IMR-90 (cell line): ENCODE measurements around the gene WEE2. TPM values are rescaled to one million over a fixed set of nuclear protein-coding genes. Genes with fewer than 3 reads are reported as not detected.
A peak's percentile ranks its signal among the peaks of the same experiment; 100 is the strongest.

Source experiments
- ATAC-seq: fragments of 200-7000 bp; cut with Tn5 transposase; 2 replicates; pipeline ENCODE4 v1.9.1; 2020; ENCODE audit warnings: low read depth, mild to moderate bottlenecking, moderate library complexity
- BruUV-seq: library from RNA; stranded (reverse); fragments of 400-500 nt; replicated peaks from 2 replicates; lab custom pipeline; 2021; lab: Mats Ljungman, UMichigan
- CTCF ChIA-PET: fragments of 300-600 bp; formaldehyde crosslinking; extraction: SDS; loops from one replicate; lab custom pipeline; 2021; ENCODE audit warnings: antibody characterized with exemption; lab: Yijun Ruan, JAX
- POLR2A ChIA-PET: fragments of 300-600 bp; sonication (Branson Sonifier 250); formaldehyde crosslinking; loops from one replicate; lab custom pipeline; 2022; ENCODE audit warnings: antibody characterized with exemption; ENCODE audit not compliant: unreplicated experiment; lab: Charles Lee
- DNase-seq: peaks from one replicate; pipeline ENCODE4 v3.0.0; 2013
- H2AFZ ChIP-seq: replicated peaks from 2 replicates; pipeline ENCODE3; 2013; ENCODE audit warnings: low read length, mild to moderate bottlenecking; ENCODE audit not compliant: poor library complexity
- H2AK5ac ChIP-seq: 2 replicates; pipeline ENCODE4 v1.6.1; 2013; ENCODE audit warnings: low read depth, low read length, inconsistent platforms
- H2AK9ac ChIP-seq: replicated peaks from 2 replicates; pipeline ENCODE3; 2013; ENCODE audit warnings: mild to moderate bottlenecking, low read depth, low read length, moderate library complexity; ENCODE audit not compliant: poor library complexity
- H2BK120ac ChIP-seq: 2 replicates; pipeline ENCODE4 v1.6.1; 2013; ENCODE audit warnings: low read depth, low read length, inconsistent platforms
- H2BK15ac ChIP-seq: 3 replicates; pipeline ENCODE4 v1.6.1; 2013; ENCODE audit warnings: low read depth, low read length, inconsistent platforms
- H2BK20ac ChIP-seq: 2 replicates; pipeline ENCODE4 v1.6.1; 2013; ENCODE audit warnings: low read depth, mild to moderate bottlenecking, inconsistent platforms, low read length, moderate library complexity
- H2BK5ac ChIP-seq: 2 replicates; pipeline ENCODE4 v1.6.1; 2013; ENCODE audit warnings: mild to moderate bottlenecking, low read depth, low read length, inconsistent platforms; ENCODE audit not compliant: poor library complexity, severe bottlenecking
- H3K14ac ChIP-seq: replicated peaks from 2 replicates; pipeline ENCODE4 v1.6.1; 2013; ENCODE audit warnings: low read depth, low read length, inconsistent platforms
- H3K18ac ChIP-seq: 2 replicates; pipeline ENCODE4 v1.6.1; 2013; ENCODE audit warnings: low read depth, low read length, control low read depth
- H3K23ac ChIP-seq: 2 replicates; pipeline ENCODE4 v1.6.1; 2013; ENCODE audit warnings: low read depth, low read length, inconsistent platforms
- H3K27ac ChIP-seq: 2 replicates; pipeline ENCODE4 v1.5.1; 2013; ENCODE audit warnings: mild to moderate bottlenecking, control low read depth, low read length; ENCODE audit not compliant: insufficient read depth
- H3K27me3 ChIP-seq: 2 replicates; pipeline ENCODE4 v1.6.1; 2013; ENCODE audit warnings: low read length; ENCODE audit not compliant: control insufficient read depth, insufficient read depth
- H3K36me3 ChIP-seq: 2 replicates; pipeline ENCODE4 v1.6.1; 2013; ENCODE audit warnings: low read length, mixed read lengths; ENCODE audit not compliant: control insufficient read depth, insufficient read depth
- H3K4ac ChIP-seq: 2 replicates; pipeline ENCODE4 v1.6.1; 2013; ENCODE audit warnings: low read depth, low read length, inconsistent platforms
- H3K4me1 ChIP-seq: 2 replicates; pipeline ENCODE4 v1.6.1; 2013; ENCODE audit warnings: low read length, mixed read lengths; ENCODE audit not compliant: control insufficient read depth, insufficient read depth
- H3K4me2 ChIP-seq: 2 replicates; pipeline ENCODE4 v1.6.1; 2013; ENCODE audit warnings: low read depth, mild to moderate bottlenecking, control low read depth, low read length, moderate library complexity
- H3K4me3 ChIP-seq: 2 replicates; pipeline ENCODE4 v1.5.1; 2013; ENCODE audit warnings: low read depth, mild to moderate bottlenecking, control low read depth, low read length, moderate library complexity; ENCODE audit not compliant: insufficient read depth
- H3K56ac ChIP-seq: 2 replicates; pipeline ENCODE4 v1.6.1; 2013; ENCODE audit warnings: low read length, inconsistent platforms; ENCODE audit not compliant: insufficient read depth; ENCODE audit errors: extremely low read depth
- H3K79me1 ChIP-seq, 2 experiments: 2 replicates each; pipeline ENCODE4 v1.6.1; 2013; ENCODE audit warnings: low read length in 2 of 2, inconsistent platforms in 1 of 2, low read depth in 1 of 2
- H3K9ac ChIP-seq: 2 replicates; pipeline ENCODE4 v1.6.1; 2013; ENCODE audit warnings: low read depth, low read length, control low read depth
- H3K9me1 ChIP-seq: 2 replicates; pipeline ENCODE4 v1.6.1; 2013; ENCODE audit warnings: low read length, inconsistent platforms; ENCODE audit not compliant: insufficient read depth
- H3K9me3 ChIP-seq: 2 replicates; pipeline ENCODE4 v1.6.1; 2013; ENCODE audit warnings: low read length; ENCODE audit not compliant: control insufficient read depth, insufficient read depth
- H4K20me1 ChIP-seq: 2 replicates; pipeline ENCODE4 v1.6.1; 2013; ENCODE audit warnings: low read length, inconsistent platforms; ENCODE audit not compliant: insufficient read depth
- H4K5ac ChIP-seq: 2 replicates; pipeline ENCODE4 v1.6.1; 2013; ENCODE audit warnings: mild to moderate bottlenecking, low read depth, low read length, control low read depth
- H4K8ac ChIP-seq, 2 experiments: 2 replicates each; pipeline ENCODE4 v1.6.1; 2013; ENCODE audit warnings: low read depth in 2 of 2, low read length in 2 of 2, control low read depth in 1 of 2, inconsistent platforms in 1 of 2
- H4K91ac ChIP-seq: 2 replicates; pipeline ENCODE4 v1.6.1; 2013; ENCODE audit warnings: low read depth, low read length, inconsistent platforms; ENCODE audit not compliant: insufficient read depth
- BHLHE40 ChIP-seq: fragments of 150-350 bp; IDR thresholded peaks from 2 replicates; pipeline ENCODE4 v1.6.1; 2016; ENCODE audit warnings: mild to moderate bottlenecking, low read depth, low read length
- CHD1 ChIP-seq: IDR thresholded peaks from 2 replicates; pipeline ENCODE4 v1.6.1; 2012; ENCODE audit warnings: low read depth, low read length, improper control_type of control experiment
- CTCF ChIP-seq: conservative IDR thresholded peaks from 2 replicates; pipeline ENCODE4 v1.5.1; 2012; ENCODE audit warnings: mild to moderate bottlenecking, low read depth, low read length, improper control_type of control experiment
- ELK1 ChIP-seq: fragments of 150-350 bp; IDR thresholded peaks from 2 replicates; pipeline ENCODE4 v1.6.1; 2016; ENCODE audit warnings: low read depth, mild to moderate bottlenecking, low read length, moderate library complexity, borderline replicate concordance
- FOS ChIP-seq: fragments of 150-350 bp; IDR thresholded peaks from 2 replicates; pipeline ENCODE4 v1.6.1; 2016; ENCODE audit warnings: low read depth, low read length
- MAZ ChIP-seq: IDR thresholded peaks from 2 replicates; pipeline ENCODE4 v1.6.1; 2012; ENCODE audit warnings: low read depth, mild to moderate bottlenecking, low read length, improper control_type of control experiment, moderate library complexity, borderline replicate concordance
- MXI1 ChIP-seq: IDR thresholded peaks from 2 replicates; pipeline ENCODE4 v1.6.1; 2012; ENCODE audit warnings: low read depth, mild to moderate bottlenecking, low read length, moderate library complexity, borderline replicate concordance
- NFE2L2 ChIP-seq: fragments of 150-350 bp; IDR thresholded peaks from 2 replicates; pipeline ENCODE4 v1.6.1; 2016; ENCODE audit warnings: low read depth, mild to moderate bottlenecking, low read length
- POLR2A ChIP-seq: IDR thresholded peaks from 2 replicates; pipeline ENCODE4 v1.6.1; 2012; ENCODE audit warnings: mild to moderate bottlenecking, low read depth, low read length
- RFX5 ChIP-seq: IDR thresholded peaks from 2 replicates; pipeline ENCODE4 v1.8.0; 2012; ENCODE audit warnings: low read depth, mild to moderate bottlenecking, low read length, moderate library complexity
- SMC3 ChIP-seq: fragments of 150-350 bp; IDR thresholded peaks from 2 replicates; pipeline ENCODE4 v1.6.1; 2016; ENCODE audit warnings: low read depth, mild to moderate bottlenecking, antibody characterized with exemption, low read length, moderate library complexity
- USF2 ChIP-seq: fragments of 150-350 bp; IDR thresholded peaks from 2 replicates; pipeline ENCODE4 v1.6.1; 2017; ENCODE audit warnings: mild to moderate bottlenecking, antibody characterized with exemption, low read length, low read depth
- WGBS, 2 experiments: methylation state at CpG; one replicate each; pipeline versions ENCODE4 v1.1.5 to v1.1.7; 2013; ENCODE audit warnings: missing lambda C conversion rate in 2 of 2; ENCODE audit not compliant: insufficient read length in 1 of 2; ENCODE audit errors: extremely low coverage in 2 of 2; 5-methylcytosine and 5-hydroxymethylcytosine counted together
- dilution Hi-C: fragments of 300-500 bp; cut with HindIII; formaldehyde crosslinking; loops from one replicate; pipeline ENCODE4 v1.14.3; 2018; ENCODE audit warnings: low sequenced_read_pairs; ENCODE audit not compliant: unreplicated experiment
- in situ Hi-C: fragments of 300-500 bp; cut with MboI; formaldehyde crosslinking; loops from 3 replicates; pipeline ENCODE4 v1.14.3; 2019; ENCODE audit warnings: low sequenced_read_pairs, inconsistent platforms, mixed read lengths
- intact Hi-C: fragments of 100-400 bp; cut with micrococcal nuclease; formaldehyde crosslinking; loops from 2 replicates; pipeline ENCODE4 v1.10.0; 2022
- polyA plus RNA-seq, 3 experiments: library from polyadenylated mRNA; depleted of rRNA; stranded (reverse); fragments of >200 nt; gene quantifications; 2 replicates each; pipeline ENCODE4 v1.2.3, GENCODE V29; 2012; ENCODE audit warnings: low replicate concordance in 1 of 3
- total RNA-seq: library from RNA; depleted of rRNA; stranded (reverse); fragments of >200 nt; gene quantifications from 2 replicates; pipeline ENCODE4 v1.2.3, GENCODE V29; 2012

The WEE2 gene
- total and polyA plus RNA-seq, 2 of the 4 experiments (the other 2 are of a cell fraction) = not detected

GRCh38 chr7:141744131-141744530 is 36.0 kb downstream of the WEE2 start:
- H4K20me1 ChIP-seq = no peaks in the 10 kb centered on the region
- no peak overlapping the region for H3K4me2 ChIP-seq
- no peak overlapping the region for H3K9ac ChIP-seq
- H2AK5ac ChIP-seq = no peak overlapping the region
- no peak overlapping the region for H3K23ac ChIP-seq
- dilution Hi-C loops (no loop called here), intact Hi-C loops (no loop called here), in situ Hi-C loops (no loop called here)
- no peak overlapping the region for H3K27ac ChIP-seq
- no peak overlapping the region for H3K4me3 ChIP-seq
- no peak overlapping the region for H2BK5ac ChIP-seq
- H2BK120ac ChIP-seq = no peak overlapping the region
- H3K56ac ChIP-seq = no peak overlapping the region
- H4K91ac ChIP-seq = no peak overlapping the region
- TF ChIP-seq USF2 (no peak), FOS (no peak), RFX5 (no peak), ELK1 (no peak), SMC3 (no peak), POLR2A (no peak), MAZ (no peak), NFE2L2 (no peak), CTCF (no peak), BHLHE40 (no peak), MXI1 (no peak), CHD1 (no peak)
- H3K14ac ChIP-seq = no peak overlapping the region
- no peaks in the 10 kb centered on the region for H3K9me3 ChIP-seq
- H2AK9ac ChIP-seq = no peak overlapping the region
- H4K5ac ChIP-seq = no peak overlapping the region
- ChIA-PET POLR2A (no interaction called here), CTCF (no interaction called here)
- no peak overlapping the region for H2BK15ac ChIP-seq
- no peak for ATAC-seq
- BruUV-seq = no TSS peak
- no peaks in the 10 kb centered on the region for H3K27me3 ChIP-seq
- peaks cover 38% of the 10 kb centered on the region for H3K36me3 ChIP-seq
- H2AFZ ChIP-seq = no peak overlapping the region
- H3K4me1 ChIP-seq = no peaks in the 10 kb centered on the region
- peaks cover 11 to 19% of the 10 kb centered on the region in 2 experiments; a peak in 2 of 4 replicates for H3K79me1 ChIP-seq
- no peak overlapping the region for H2BK20ac ChIP-seq
- H3K18ac ChIP-seq = no peak overlapping the region
- H3K4ac ChIP-seq = no peak overlapping the region
- peak; percentile 6 for DNase-seq
- no CpG with 5 or more reads among the region's 2 CpGs for WGBS, 2 experiments
- peaks cover 3% of the 10 kb centered on the region; the same call in 1 of the 2 replicates for H3K9me1 ChIP-seq
- no peak overlapping the region for H4K8ac ChIP-seq
